GM15510 (cell line): ENCODE data around the gene BCL2.
A peak's percentile ranks its signal among the peaks of the same experiment; 100 is the strongest.

Experiments
- POLR2A ChIP-seq: IDR thresholded peaks from 3 replicates; pipeline ENCODE4 v1.6.1; 2011; ENCODE audit warnings: borderline replicate concordance; ENCODE audit not compliant: insufficient read length; ENCODE audit errors: extremely low read depth

BCL2 gene

DNA sequence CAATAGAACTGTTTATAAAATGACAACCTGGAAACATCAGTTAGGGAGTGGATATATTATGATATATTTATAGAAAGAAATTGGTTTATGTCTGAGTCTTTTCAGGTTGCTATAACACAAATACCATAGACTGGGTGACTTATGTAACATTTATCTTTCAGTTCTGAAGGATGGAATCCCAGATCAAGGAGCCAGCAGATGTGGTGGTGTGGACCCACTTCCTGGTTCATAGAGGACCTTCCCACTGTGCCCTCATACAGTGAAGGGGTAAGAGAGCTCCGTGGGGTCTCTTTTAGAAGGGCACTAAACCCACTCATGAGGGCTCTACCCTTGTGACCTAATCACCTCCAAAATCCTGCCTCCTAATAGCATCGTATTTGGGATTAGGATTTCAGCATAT lies 86.7 kb downstream of the BCL2 start:
- TF ChIP-seq POLR2A, result no peak

DNA sequence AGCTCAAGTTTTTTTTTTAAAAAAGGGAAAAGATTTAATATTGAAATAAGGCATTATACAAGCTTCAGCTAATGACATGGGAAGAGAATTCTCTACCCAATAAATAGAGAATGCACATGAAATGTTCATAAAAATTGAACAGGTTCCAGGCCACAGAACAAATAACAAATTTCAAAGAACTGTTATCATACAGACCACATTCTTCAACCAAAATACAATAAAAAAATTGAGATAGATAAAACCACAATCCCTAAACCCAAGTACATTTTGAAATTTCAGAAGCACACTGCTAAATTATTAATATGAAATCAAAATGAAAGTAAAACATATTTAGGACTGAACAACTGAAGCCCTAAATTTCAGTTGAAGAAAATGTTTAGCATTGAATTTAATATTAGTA lies 89.6 kb downstream of the BCL2 start:
- no peak for TF ChIP-seq POLR2A

- no peak for TF ChIP-seq POLR2A
Observed at GRCh38 chr18:63225434-63225833, 94.1 kb downstream of the BCL2 start.

GRCh38 chr18:63224630-63225029 lies 94.9 kb downstream of the BCL2 start:
- no peak for TF ChIP-seq POLR2A

GRCh38 chr18:63223837-63224236 lies 95.7 kb downstream of the BCL2 start:
- TF ChIP-seq POLR2A, result no peak

DNA sequence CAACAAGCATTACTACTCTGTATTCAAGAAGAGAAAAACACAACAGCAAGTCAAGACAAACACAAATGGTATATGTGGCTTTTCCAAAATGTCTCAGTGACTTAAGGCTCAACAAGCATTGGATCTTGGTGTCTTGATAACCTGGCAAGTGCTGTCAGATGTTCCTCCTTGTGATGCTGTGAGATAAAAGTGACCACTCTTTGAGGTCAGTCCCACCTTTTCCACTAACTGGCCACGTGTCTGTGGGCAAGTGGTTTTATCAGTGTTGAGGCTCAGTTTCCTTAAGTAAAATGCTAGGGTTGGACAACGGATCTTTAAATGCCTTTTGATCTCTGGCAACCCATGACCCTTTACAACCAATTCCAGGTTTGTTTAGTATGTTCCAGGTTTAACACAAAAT lies 98.7 kb downstream of the BCL2 start:
- no peak for TF ChIP-seq POLR2A

DNA sequence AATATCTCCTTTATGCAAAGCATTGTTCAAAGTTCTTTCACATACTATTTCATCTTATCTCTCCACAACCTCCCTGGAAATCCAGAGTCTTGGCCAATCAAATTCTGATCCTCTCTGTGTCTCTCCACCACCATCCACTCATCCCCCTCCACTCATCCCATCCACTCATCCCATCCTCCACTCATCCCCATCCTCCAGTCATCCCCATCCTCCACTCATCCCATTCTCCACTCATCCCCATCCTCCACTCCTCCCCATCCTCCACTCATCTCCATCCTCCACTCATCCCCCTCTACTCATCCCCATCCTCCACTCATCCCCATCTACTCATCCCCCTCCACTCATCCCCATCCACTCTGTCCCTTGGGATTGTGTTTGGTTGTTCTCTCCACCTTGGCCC lies 101.1 kb downstream of the BCL2 start:
- TF ChIP-seq POLR2A, result no peak

DNA sequence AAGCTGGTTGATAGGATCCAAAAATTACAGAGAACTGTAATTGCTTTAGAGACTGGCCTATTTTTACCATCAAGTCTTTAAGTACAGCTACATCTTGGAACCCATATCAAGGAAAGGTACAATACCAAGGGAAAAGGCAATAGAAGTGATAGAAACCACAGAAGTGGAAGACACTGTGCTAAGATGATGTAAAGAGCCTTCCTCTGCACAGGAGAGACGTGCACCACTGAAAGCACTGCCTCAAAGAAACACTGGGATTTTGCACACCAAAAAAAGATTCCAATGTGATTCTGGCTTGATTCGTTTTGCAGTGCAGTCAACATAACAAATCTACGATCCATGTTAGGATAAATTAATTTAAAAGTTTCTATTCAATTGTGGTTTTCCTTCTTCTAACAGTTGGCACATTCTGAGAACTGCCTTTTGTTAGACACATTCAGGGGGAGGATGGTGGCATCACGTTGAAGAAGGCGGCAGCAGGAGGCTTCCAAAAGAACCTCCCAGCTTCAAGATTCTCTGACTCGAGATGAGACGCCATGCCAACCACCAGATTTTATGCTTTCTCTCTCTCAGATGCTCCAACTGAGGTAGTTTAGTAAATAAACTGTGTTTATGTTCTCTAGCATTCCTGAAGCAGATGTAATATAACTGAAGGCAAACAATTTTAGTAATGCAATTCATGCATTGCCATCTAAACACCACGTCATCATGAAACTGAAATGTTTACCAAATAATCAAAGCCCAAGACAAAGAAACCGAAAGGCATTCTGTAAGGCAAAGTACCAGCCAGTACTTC lies 102.9 kb downstream of the BCL2 start:
- TF ChIP-seq POLR2A, result no peak

DNA sequence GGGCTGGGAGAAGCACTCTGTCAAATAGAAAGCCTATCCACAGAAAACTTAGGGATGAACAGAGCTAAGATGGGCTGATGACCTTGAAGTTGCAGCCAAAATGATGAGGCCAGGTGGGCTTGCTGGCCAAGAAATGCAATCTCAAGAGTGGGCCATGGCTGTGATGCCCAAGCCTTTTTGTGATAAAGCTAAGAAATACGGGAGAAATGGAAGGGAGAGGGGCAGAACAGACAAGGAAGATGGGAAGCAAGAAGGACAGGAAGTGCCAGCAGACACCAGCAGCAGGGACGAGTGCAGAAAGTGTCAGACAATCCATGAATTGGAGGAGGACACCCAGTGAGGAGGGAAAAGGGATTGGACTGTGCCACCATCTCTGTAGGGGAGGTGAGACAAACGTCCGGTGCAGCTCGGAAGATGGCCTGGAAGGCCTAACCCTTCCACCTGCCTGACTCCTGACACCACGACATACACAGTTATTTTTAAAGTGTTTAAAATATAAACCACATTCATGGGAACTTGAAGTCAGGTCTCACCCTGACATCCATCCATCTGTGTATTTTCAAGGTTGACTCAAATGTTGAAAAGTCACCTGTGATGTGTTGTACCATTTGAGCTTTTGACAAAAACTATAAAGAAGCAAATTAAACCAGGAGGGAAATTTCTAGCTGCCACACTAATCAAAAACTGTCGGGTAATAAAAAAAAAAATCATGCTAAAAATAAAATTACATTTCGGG lies 105.5 kb downstream of the BCL2 start:
- no peak for TF ChIP-seq POLR2A

- TF ChIP-seq POLR2A, result no peak
Observed at GRCh38 chr18:63213331-63213900, 106.2 kb downstream of the BCL2 start.

GRCh38 chr18:63210521-63210920 lies 109.0 kb downstream of the BCL2 start:
- TF ChIP-seq POLR2A, result no peak

DNA sequence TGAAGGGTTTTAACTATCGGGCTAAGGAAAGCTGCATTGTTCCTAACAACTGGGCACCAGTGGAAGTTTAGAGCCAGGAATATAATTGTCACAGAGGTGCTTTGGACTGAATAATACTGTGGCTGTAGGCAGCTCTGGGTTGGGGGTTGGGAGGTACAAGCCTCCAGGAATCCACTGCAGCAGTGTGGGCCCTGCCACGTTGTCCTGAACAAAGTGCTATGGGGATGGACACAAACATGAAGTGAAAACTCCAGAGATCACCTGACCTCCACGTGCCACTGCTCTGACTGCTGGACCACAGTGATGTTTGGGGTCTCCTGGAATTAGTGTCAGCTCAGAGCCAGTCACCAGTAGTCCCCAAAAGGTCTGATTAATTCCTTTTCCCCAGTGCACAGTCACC lies 110.9 kb downstream of the BCL2 start:
- no peak for TF ChIP-seq POLR2A

DNA sequence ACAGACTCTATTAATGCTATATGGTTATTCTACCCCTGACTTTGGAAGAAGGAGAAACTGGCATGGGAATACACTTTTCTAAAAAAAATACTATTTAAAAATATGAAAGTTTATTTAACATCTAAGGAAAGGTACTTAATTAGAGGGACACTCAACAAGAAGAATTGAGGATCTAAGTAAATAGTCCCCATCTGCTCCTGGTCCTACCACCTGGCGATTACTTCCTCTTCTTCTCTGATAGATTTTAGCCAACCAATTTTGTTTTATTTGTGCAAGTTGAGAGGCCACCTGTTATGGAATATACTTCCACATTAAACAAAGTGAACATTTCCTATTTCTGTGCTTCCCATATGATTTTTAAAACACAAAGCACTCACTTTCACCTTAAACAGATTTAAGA lies 111.7 kb downstream of the BCL2 start:
- TF ChIP-seq POLR2A, result no peak

DNA sequence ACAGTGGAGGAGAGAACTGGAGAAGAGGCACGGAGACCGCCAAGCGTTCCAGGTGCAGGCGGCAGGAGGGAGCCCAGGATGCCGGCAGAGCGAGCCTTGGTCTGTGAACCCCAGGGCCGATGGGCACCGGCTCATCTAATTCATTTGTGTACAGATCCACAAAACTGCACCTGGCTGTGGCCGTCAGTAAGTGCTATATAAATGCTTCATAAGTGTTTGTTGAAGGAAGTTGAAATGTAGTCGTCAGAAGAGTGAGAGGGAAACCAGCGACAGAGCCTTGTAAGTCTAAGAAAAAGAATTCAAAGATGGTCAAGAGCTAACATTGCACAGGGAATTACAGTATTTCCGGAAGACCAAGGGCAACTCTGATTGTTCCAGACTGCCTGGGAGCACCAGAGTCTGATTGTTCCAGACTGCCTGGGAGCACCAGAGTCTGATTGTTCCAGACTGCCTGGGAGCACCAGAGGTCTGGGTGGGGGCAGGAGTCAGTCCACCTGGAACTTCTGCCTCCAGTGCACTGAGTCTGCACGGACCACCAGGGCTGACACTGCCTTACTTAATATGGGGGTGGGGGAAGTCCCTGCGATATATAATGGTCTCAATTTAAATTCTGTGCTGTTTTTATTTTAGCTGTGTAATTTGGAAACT lies 112.3 kb downstream of the BCL2 start:
- TF ChIP-seq POLR2A, result peak; percentile 27
